Transverse colon (tissue), 4 donors: ENCODE results near the gene CCDC137.

Experiments used
- POLR2AphosphoS5 ChIP-seq, 3 donors: sonication (generic); formaldehyde crosslinking; IDR thresholded peaks; one replicate each; pipeline ENCODE4 v1.6.1; 2016; ENCODE audit warnings: antibody characterized with exemption in 3 of 3
- TF ChIP-seq, protein P1 (sequence below), 5 experiments: fragments of 200-600 bp in 3 of 5; fragments of 450-650 bp in 2 of 5; sonication (generic) in 3 of 5; IDR thresholded peaks; 1 replicate in 2 of 5; 2 replicates in 3 of 5; pipeline ENCODE4 v1.5.1; 2016 to 2017; ENCODE audit warnings: antibody characterized with exemption in 5 of 5, inconsistent platforms in 3 of 5, mild to moderate bottlenecking in 2 of 5, moderate library complexity in 1 of 5

DNA sequence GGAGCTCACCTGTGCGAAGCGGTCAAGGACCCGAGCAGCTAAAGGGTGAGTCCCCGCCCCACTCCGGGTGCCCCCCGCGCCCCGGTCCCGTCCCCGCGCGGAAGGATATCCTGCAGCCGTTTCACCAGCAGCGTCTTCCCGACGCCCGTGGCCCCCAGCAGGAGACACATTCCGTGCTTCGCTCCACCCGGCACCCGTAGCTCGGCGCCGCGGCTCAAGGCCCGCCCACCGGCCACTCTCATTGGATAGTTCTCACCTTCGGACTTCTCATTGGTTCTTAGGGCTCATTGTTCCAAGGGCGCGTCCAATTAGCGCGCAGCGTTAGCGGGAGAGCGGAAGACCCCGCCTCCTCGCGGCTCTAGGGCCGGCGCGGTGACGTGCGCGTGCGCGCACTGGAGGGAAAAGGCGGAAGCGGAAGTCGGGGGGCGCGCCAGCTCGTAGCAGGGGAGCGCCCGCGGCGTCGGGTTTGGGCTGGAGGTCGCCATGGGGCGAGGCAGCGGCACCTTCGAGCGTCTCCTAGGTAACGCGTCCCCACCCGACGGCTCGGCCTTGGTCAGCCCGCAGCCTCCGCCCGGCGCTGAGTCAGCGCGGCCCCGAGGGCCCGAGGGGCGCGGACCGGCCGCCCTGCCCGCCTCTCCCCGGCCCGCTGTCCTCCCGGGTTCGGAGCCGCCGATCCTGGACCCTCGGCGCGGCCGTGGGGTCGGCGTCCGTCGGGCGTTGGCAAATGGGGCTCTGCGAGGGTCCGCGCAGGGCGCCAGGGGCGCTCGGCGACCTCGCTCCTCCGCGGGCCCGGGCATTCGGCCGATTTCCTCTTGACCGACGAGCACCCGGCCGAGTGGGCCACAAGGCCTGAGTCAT lies 17.3 kb downstream of the CCDC137 start, which contains the start of the genes ARL16 and HGS:
- TF ChIP-seq POLR2AphosphoS5 (IDR thresholded peaks at IDR 0.05): peak; percentile 68 to 87 (median 85)
- TF ChIP-seq, protein P1, sequence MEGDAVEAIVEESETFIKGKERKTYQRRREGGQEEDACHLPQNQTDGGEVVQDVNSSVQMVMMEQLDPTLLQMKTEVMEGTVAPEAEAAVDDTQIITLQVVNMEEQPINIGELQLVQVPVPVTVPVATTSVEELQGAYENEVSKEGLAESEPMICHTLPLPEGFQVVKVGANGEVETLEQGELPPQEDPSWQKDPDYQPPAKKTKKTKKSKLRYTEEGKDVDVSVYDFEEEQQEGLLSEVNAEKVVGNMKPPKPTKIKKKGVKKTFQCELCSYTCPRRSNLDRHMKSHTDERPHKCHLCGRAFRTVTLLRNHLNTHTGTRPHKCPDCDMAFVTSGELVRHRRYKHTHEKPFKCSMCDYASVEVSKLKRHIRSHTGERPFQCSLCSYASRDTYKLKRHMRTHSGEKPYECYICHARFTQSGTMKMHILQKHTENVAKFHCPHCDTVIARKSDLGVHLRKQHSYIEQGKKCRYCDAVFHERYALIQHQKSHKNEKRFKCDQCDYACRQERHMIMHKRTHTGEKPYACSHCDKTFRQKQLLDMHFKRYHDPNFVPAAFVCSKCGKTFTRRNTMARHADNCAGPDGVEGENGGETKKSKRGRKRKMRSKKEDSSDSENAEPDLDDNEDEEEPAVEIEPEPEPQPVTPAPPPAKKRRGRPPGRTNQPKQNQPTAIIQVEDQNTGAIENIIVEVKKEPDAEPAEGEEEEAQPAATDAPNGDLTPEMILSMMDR (IDR thresholded peaks at IDR 0.05): no peak
